Left renal cortex interstitium (tissue), 4 donors: ENCODE data around the gene PGP. TPM values are rescaled to one million over a fixed set of nuclear protein-coding genes. Genes with fewer than 3 reads are reported as not detected.

Experiments
- DNase-seq, 4 donors: peaks; one replicate each; pipeline ENCODE4 v3.0.0-alpha.2; 2013; ENCODE audit warnings: low read depth in 4 of 4, low spot score in 2 of 4, missing footprints in 1 of 4
- polyA plus RNA-seq, 4 donors: library from polyadenylated mRNA; unstranded; fragments of 120-200 nt; gene quantifications; one replicate each; pipeline ENCODE4 v1.2.1, GENCODE V29; 2013; ENCODE audit not compliant: insufficient read length in 4 of 4

The PGP gene
- polyA plus RNA-seq, 4 donors: 13.8 to 19.3 (median 17.4) TPM

DNA sequence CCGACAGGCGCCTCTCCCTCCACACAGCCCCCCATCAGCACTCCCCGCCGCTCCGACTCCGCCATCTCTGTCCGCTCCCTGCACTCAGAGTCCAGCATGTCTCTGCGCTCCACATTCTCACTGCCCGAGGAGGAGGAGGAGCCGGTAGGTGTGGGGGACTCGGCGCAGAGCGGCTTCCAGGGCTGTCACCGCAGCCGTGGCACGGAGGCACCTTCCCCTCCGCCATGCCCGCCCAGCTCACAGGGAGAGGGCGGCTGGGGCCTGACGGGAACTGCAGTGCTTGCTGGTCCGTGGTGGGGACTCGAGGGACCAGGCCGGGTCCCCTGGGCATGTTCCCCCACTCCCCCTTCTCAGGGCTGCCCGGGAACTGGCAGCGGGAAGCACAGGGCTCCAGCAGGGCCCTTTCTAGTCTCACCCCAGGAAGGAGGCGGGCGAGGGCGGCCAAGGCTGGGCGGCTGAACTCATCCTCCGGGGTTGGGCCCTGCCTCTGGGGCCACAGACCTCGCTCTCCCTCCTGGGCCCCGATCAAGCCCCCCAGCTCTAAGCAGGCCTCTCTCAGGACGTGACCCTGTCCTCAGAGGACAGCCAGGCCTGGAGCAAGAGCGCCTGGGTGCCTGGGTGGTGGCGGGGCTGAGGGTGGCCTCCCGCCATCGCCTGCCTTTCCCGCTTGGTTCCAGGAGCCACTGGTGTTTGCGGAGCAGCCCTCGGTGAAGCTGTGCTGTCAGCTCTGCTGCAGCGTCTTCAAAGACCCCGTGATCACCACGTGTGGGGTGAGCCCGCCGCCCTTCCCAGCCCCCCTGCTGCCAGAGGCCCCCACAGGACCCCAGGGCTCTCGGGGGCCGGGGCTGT, 43.8 kb downstream of the PGP start:
- no peak for DNase-seq

DNA sequence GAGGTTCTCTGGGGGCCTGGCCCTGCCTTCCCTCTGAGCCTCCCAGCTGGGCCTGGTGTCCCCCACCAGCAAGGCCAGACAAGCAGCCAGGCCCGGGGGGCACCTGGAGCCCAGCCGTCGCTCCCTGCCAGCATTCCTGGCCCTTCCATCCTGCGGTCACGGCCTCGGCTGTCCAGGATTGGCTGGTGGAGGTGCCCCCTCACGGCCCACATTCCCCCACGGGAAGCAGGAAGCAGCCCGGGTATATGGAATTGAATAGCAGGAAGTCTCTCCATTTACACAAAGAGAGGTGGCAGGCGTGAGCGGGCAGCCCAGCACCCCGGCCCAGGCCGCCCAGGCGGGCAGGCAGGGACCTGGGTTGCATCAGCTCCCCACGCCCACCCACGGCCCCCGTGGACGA, 44.6 kb downstream of the PGP start:
- no peak for DNase-seq

DNA sequence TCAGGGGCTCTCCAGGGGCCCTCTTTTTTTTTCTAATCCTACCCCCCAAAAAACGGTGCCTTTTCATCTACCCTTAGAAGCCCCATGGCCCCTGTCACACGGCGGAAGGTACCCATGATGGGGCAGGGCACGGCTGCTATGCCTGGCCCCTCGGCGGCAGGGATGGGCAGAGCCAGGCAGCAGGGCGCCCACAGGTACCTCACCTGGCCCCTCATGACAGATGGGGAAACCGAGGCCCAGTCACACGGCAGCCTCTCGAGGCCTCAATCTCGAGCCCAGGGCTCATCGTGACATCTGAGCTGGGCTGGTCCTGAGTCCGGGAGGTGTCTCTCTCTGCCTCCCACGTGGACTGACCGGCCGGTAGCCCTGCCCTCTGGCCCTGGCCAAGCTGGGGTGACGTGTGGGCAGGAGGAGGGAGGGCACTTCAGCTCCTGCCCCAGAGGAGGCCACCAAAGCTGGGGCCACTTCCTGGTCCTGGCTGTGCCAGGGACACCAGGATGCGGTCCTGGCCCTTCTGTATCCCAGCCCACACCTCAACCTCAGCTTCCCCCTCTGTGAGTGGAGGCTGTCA, 47.5 kb downstream of the PGP start:
- no peak for DNase-seq

DNA sequence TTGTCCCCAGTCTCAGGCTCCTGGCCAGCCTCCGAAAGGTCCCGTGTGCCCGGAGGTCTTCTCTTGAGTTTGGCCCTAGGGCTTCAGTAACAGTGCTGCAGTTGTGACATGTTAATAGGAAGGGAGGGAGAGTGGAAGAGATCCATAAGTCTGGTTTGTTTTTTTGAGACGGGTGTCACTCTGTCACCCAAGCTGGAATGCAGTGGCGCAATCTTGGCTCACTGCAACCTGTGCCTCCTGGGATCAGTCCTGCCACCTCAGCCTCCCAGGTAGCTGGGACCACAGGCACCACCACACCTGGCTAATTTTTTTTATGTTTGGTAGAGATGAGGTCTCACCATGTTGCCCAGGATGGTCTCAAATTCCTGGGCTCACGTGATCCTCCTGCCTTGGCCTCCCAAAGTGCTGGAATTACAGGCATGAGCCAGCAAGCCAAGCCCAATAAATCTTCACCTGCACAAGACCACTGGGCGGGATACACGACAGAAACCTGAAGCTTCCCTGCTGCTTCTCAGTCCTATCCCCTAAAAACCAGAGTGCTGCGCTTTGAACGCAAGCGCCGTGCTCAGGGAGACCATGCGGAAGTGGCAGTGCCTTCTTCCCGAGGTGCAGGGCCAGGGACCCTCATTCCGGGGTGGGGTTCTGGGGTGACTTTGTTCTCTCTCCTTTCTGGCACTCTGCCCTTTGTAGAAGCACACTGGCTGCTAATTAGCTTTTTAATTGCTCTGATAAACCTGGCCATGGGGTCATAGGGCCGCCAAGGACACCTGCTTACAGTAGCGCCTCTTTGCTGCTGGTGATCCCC, 48.2 kb downstream of the PGP start:
- no peak for DNase-seq

DNA sequence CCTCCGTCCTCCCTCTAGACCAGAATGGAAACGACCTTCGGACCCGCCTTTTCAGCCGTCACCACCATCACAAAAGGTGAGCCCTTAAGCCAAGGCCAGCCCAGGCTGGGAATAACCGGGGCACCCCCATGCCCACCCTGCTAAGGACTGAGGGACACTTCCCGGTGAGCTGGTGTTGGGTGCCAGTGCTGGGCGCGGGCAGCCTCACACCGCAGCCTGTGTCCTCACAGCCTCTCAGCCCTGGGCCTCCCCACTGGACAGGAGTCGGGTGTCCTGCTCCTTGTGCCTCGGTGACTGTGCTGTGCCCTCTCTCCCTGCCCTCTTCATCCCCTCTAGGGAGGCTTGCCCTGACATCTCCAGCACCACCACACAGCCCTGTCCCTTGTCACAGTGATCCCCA, 48.8 kb downstream of the PGP start:
- DNase-seq: no peak

DNA sequence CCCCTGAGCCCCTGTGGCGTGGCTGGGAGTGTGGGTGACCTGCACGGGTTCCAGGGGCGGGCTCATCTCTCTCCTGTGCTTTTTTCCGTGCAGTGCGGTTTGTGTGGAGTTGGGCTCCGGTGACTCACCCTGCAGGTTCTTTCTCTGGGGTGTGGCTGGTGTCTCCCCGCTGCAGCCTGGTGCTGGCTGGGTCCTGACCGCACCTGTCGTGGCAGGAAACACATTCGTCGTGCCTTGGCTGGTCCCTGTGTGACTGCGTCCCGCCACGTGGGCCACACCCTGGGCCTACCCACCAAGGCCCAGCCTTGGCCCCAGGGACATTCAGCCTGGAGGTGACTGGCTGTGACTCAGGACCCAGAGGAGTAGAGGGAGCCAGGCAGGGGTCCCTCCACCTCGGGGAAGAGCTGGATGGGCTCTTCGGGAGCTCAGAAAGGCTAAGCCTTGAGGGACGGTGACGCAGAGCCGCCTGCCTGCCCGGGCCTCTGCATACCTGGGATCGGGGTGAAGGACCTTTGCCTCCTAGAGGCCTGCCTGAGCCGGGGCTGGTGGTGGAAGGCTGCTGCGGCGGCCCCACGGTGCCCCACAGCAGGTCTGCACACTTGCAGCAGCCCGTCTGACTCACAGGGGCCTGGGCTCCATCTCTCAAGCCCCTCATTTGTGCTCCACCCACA, 51.3 kb downstream of the PGP start:
- DNase-seq: no peak

DNA sequence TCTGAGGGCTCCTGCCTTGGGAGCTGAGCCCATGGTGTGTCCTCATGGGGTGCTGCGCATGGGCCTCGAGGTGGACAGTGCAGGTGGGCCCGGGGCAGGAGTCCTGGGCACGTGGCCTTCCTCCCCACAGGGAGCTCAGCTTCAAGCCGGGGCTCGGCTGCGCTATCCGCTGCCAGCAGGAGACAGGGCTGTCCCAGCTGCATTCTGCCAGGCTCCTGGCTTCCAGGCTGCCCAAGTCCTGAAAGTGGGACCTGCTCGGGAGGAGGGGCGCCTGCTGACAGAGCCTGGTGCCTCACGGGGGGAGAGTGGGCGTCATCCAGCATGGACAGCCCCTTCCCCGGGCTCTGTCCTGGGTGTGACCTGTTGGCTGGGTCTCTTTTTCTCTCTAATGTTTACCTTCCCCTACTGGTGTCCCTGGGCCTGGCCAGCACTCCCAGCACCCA, 51.9 kb downstream of the PGP start:
- DNase-seq: no peak

DNA sequence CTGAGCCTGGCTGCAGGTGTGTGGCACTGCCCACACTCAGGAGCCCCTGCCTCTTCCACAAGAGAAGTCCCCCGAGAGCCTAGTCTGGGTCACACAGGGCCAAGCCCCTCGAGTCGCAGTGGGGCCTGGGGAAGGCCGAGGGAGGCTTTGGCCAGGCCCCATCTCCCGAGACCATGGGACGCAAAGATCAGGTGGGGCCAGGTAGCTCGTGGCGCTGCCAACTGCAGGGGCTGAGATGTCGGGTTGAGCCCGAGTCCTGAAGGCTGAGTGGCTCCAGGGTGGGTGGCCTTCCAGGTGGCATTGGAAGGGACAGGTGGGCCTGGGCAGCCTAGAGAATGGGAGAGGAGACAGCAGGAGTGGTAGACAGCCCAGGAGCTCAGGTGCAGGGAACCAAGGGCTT, 52.7 kb downstream of the PGP start:
- no peak for DNase-seq

Other genes with a start within 250 kb of the PGP start
- not detected for gene RNF151, start 248.0 kb downstream of the PGP start, polyA plus RNA-seq
- 10 to 100 TPM; 27.8 to 49.6 (median 41.1) TPM for gene TBL3, start 242.8 kb downstream of the PGP start, polyA plus RNA-seq
- gene NOXO1, start 233.4 kb downstream of the PGP start, polyA plus RNA-seq: 1 to 10 TPM in 2 of 4 donors, under 1 TPM in 2; 0.40 to 2.0 (median 1.1) TPM
- 10 to 100 TPM; 20.1 to 31.6 (median 28.5) TPM for gene GFER, start 230.6 kb downstream of the PGP start, polyA plus RNA-seq
- 1 to 10 TPM; 1.8 to 2.4 (median 1.9) TPM for gene SYNGR3, start 224.9 kb downstream of the PGP start, polyA plus RNA-seq
- gene ZNF598, start 205.0 kb downstream of the PGP start, polyA plus RNA-seq: 10 to 100 TPM; 13.8 to 30.8 (median 26.6) TPM
- 10 to 100 TPM in 2 of 4 donors, 1 to 10 TPM in 2; 3.0 to 16.3 (median 9.7) TPM for gene NPW, start 195.1 kb downstream of the PGP start, polyA plus RNA-seq
- gene NHERF2, start 187.9 kb downstream of the PGP start, polyA plus RNA-seq: 100 to 1,000 TPM; 103 to 184 (median 146) TPM
- 10 to 100 TPM; 15.4 to 29.1 (median 25.3) TPM for gene NTHL1, start 167.0 kb downstream of the PGP start, polyA plus RNA-seq
- 100 to 1,000 TPM; 104 to 188 (median 148) TPM for gene TSC2, start 166.9 kb downstream of the PGP start, polyA plus RNA-seq
- gene PKD1, start 78.9 kb downstream of the PGP start, polyA plus RNA-seq: 100 to 1,000 TPM in 2 of 4 donors, 10 to 100 TPM in 2; 48.3 to 128 (median 95.9) TPM
- 1 to 10 TPM; 2.5 to 4.6 (median 3.1) TPM for gene RAB26, start 66.2 kb downstream of the PGP start, polyA plus RNA-seq
- 10 to 100 TPM; 42.9 to 63.3 (median 55.5) TPM for gene TRAF7, start 59.1 kb downstream of the PGP start, polyA plus RNA-seq
- gene CASKIN1, start 18.2 kb downstream of the PGP start, polyA plus RNA-seq: 1 to 10 TPM; 1.4 to 2.8 (median 2.0) TPM
- gene MLST8, start 9.4 kb downstream of the PGP start, polyA plus RNA-seq: 10 to 100 TPM; 38.7 to 63.2 (median 46.6) TPM
- gene BRICD5, start 4.0 kb downstream of the PGP start, polyA plus RNA-seq: 10 to 100 TPM in 1 of 4 donors, 1 to 10 TPM in 3; 3.5 to 11.6 (median 8.2) TPM
- 10 to 100 TPM; 14.7 to 25.8 (median 22.3) TPM for gene E4F1, start 8.8 kb upstream of the PGP start, polyA plus RNA-seq
- gene DNASE1L2, start 21.6 kb upstream of the PGP start, polyA plus RNA-seq: 1 to 10 TPM in 3 of 4 donors, under 1 TPM in 1; 0.55 to 1.8 (median 1.2) TPM
- 100 to 1,000 TPM in 1 of 4 donors, 10 to 100 TPM in 3; 60.0 to 104 (median 80.2) TPM for gene ECI1, start 36.7 kb upstream of the PGP start, polyA plus RNA-seq
- 100 to 1,000 TPM; 179 to 229 (median 214) TPM for gene RNPS1, start 53.3 kb upstream of the PGP start, polyA plus RNA-seq
- gene ABCA3, start 125.9 kb upstream of the PGP start, polyA plus RNA-seq: 1 to 10 TPM; 5.1 to 6.9 (median 6.1) TPM
- 10 to 100 TPM in 3 of 4 donors, 1 to 10 TPM in 1; 8.8 to 14.1 (median 11.2) TPM for gene CCNF, start 214.6 kb upstream of the PGP start, polyA plus RNA-seq
- gene TEDC2, start 245.3 kb upstream of the PGP start, polyA plus RNA-seq: 10 to 100 TPM in 3 of 4 donors, 1 to 10 TPM in 1; 7.3 to 16.6 (median 12.2) TPM